Measurements from ENCODE around the gene BARHL2. TPM values are rescaled to one million over a fixed set of nuclear protein-coding genes. Genes with fewer than 3 reads are reported as not detected.

The BARHL2 gene
- polyA plus RNA-seq, 1 experiment: not detected

DNA sequence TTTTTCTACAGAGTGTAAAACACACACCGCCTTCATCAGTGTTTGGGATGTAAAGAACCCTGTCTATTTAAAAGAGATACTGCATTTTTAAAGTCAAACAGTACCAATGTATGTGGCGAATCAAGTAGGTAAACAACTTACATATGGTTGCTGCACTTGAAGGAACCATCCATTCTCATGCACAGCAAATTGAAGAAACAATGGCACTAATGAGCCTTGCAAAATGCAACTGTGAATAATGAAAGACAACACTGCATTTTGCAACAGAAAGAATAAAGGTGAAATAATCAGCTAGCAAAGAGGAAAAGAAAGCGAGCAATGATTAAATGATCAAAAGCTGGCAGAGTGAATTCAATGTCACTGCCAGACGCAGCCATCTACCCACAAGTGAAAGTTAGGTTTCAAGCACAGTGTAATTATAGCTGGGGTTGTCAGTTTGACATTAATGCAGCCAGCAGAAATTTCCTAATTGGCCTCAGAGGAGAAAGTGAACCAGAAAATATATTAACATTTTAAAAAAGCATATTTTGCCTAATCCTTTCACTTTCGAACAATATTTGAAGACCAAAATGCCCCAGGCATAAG lies 10.9 kb upstream of the BARHL2 start:
- DNase-seq (ENCODE audit: low read depth, low spot score): no peak
- CTCF ChIA-PET: interaction anchor here (1.1 to 1.3 kb wide), 2 partner anchors 8 to 614 kb away, joined by 3 to 8 read pairs; no protein-coding TSS in a partner anchor
- H3K27me3 ChIP-seq (ENCODE audit: control insufficient read depth, insufficient read depth, low read length): peaks cover 92% of the 10 kb centered on the region
- TF ChIP-seq, protein P1, sequence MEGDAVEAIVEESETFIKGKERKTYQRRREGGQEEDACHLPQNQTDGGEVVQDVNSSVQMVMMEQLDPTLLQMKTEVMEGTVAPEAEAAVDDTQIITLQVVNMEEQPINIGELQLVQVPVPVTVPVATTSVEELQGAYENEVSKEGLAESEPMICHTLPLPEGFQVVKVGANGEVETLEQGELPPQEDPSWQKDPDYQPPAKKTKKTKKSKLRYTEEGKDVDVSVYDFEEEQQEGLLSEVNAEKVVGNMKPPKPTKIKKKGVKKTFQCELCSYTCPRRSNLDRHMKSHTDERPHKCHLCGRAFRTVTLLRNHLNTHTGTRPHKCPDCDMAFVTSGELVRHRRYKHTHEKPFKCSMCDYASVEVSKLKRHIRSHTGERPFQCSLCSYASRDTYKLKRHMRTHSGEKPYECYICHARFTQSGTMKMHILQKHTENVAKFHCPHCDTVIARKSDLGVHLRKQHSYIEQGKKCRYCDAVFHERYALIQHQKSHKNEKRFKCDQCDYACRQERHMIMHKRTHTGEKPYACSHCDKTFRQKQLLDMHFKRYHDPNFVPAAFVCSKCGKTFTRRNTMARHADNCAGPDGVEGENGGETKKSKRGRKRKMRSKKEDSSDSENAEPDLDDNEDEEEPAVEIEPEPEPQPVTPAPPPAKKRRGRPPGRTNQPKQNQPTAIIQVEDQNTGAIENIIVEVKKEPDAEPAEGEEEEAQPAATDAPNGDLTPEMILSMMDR (IDR thresholded peaks at IDR 0.05; ENCODE audit: low read depth, low read length): no peak
- peaks cover 15% of the 10 kb centered on the region for H3K9me3 ChIP-seq (ENCODE audit: control insufficient read depth, insufficient read depth, low read length)
- no peak overlapping the region for H3K4me3 ChIP-seq (ENCODE audit: low read depth, low read length)
- POLR2A ChIA-PET: no interaction called here
- H3K27ac ChIP-seq (ENCODE audit: low read depth, low read length): no peak overlapping the region

- peaks cover 15% of the 10 kb centered on the region for H3K9me3 ChIP-seq (ENCODE audit: control insufficient read depth, insufficient read depth, low read length)
- TF ChIP-seq, protein P1 (IDR thresholded peaks at IDR 0.05; ENCODE audit: low read depth, low read length): no peak
- H3K4me3 ChIP-seq (ENCODE audit: low read depth, low read length): no peak overlapping the region
- peaks cover 94% of the 10 kb centered on the region for H3K27me3 ChIP-seq (ENCODE audit: control insufficient read depth, insufficient read depth, low read length)
- DNase-seq (ENCODE audit: low read depth, low spot score): no peak
- CTCF ChIA-PET: no interaction called here
- no peak overlapping the region for H3K27ac ChIP-seq (ENCODE audit: low read depth, low read length)
- POLR2A ChIA-PET: no interaction called here
Observed at GRCh38 chr1:90726986-90727480, 9.9 kb upstream of the BARHL2 start.

DNA sequence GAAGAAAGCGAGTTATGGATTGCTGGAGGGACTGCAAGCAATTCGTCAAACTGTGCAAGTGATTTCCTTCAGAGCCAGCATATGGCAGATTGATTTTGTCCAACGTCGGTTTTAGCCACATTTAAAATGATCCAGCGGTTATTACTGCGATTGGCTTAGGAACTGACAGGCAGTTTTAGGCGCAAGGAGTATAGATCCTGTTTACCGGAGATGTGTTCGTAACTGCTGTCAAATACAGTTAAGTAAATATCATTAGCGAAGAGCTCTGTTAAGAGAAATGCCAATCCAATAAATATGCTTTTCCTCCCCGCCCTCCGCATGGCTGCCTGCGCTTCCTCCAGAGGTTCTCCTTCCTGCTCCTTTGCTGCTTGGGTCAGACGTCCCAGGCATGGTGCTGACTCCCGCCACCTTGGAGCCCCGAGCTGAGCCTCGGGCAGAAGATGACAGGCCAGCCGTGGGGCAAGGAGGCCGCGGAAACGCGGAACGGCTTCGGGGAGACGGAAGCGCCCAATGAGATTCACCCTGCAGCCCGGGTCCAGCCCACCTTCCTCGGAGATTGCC lies 9.4 kb upstream of the BARHL2 start:
- peaks cover 91% of the 10 kb centered on the region for H3K27me3 ChIP-seq (ENCODE audit: control insufficient read depth, insufficient read depth, low read length)
- H3K4me3 ChIP-seq (ENCODE audit: low read depth, low read length): no peak overlapping the region
- no peak for DNase-seq (ENCODE audit: low read depth, low spot score)
- ChIA-PET CTCF (interaction anchor here (0.7 to 1.4 kb wide), 2 partner anchors 31 to 438 kb away, joined by 3 read pairs; no protein-coding TSS in a partner anchor), POLR2A (no interaction called here)
- H3K27ac ChIP-seq (ENCODE audit: low read depth, low read length): no peak overlapping the region
- peaks cover 15% of the 10 kb centered on the region for H3K9me3 ChIP-seq (ENCODE audit: control insufficient read depth, insufficient read depth, low read length)
- TF ChIP-seq, protein P1 (IDR thresholded peaks at IDR 0.05; ENCODE audit: low read depth, low read length): no peak

DNA sequence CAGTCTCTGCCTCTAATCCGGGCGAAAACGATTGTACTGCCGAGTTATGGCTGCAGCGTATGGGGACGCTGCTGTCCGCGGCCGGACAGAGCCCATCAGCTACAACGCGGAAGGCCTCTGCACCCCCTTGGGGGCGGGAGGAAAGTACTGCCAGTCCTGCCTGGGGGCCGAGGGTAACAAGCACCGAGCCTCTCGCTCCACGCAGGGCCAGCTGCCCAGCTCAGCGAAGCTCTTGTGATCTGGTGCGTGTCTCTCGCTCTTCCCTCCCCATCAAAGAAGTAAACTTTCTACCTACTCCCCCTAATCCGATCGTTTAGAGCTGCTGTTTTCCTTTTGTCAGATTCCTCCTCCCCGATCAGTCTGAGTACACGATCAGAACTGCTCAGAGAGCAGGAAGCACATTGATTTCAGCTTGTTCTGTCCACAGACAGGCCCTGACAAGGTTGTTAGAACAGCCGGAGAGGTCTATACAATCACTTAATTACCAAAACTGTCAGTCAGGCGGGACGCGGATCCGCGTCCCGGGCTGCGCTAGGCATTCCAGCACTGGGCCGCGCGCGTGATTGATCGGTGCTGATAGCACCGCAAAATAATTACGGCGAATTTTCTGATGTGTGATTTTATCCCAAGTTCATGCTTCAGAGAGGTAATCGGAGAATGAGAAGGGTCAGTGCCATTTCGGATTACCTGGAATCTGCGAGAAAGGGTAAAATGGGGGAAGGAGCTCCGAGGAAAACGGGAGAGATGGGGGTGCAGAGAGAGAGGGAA lies 8.7 kb upstream of the BARHL2 start:
- POLR2A ChIA-PET: no interaction called here
- TF ChIP-seq, protein P1 (IDR thresholded peaks at IDR 0.05; ENCODE audit: low read depth, low read length): no peak
- DNase-seq (ENCODE audit: low read depth, low spot score): no peak

More for the DNA sequence above, 8.7 kb upstream of the BARHL2 start:
- CTCF ChIA-PET: interaction anchor here (0.7 to 1.4 kb wide), 2 partner anchors 30 to 438 kb away, joined by 3 read pairs; no protein-coding TSS in a partner anchor
- H3K27me3 ChIP-seq (ENCODE audit: control insufficient read depth, insufficient read depth, low read length): peaks cover 86% of the 10 kb centered on the region
- no peak overlapping the region; the same call in 1 of the 2 replicates for H3K4me3 ChIP-seq (ENCODE audit: low read depth, low read length)
- peaks cover 15% of the 10 kb centered on the region for H3K9me3 ChIP-seq (ENCODE audit: control insufficient read depth, insufficient read depth, low read length)
- no peak overlapping the region for H3K27ac ChIP-seq (ENCODE audit: low read depth, low read length)
